Measurements from ENCODE around the gene MBP. TPM values are rescaled to one million over a fixed set of nuclear protein-coding genes. Genes with fewer than 3 reads are reported as not detected.

MBP gene
- total RNA-seq, 1 experiment from 2014 or later = 88.8 TPM

DNA sequence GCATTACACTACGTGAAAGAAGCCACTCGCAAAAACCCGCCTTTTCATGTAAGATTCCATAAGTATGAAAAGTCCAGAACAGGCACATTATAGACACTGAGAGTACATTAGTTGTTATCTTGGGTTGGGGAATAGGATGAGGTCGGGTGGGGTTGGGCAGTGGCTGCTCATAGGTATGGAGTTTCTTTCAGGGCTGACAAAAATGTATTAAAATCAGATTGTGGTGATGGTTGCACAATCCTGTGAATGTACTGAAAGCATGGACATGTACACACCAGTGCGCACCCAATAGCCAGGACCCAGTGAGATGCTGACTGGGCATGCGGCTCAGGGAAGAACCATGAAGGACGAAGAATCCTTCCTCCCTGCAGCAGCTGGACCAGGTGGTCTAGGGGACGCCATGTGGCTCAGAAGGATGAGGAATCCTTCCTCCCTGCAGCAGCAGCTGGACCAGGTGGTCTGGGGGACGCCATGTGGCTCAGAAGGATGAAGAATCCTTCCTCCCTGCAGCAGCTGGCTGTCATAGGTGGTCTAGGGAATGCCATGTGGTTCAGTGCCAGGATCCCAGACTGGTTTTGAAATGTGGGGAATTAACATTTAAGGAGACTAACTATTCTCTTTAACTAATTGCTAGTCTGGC lies 50.1 kb downstream of the MBP start:
- intact Hi-C loops (cut with micrococcal nuclease; ENCODE audit: unreplicated experiment) = no loop called here
- CTCF ChIA-PET = no interaction called here
- no peak overlapping the region for H3K27ac ChIP-seq (ENCODE audit: low read length)
- no peaks in the 10 kb centered on the region for H3K36me3 ChIP-seq (ENCODE audit: control insufficient read depth, insufficient read depth, low read length)
- no TSS peak for BruUV-seq (replicated peaks)
- DNase-seq (ENCODE audit: low read depth, low spot score) (no peak), ATAC-seq (no peak)
- POLR2A ChIA-PET = interaction anchor here (0.8 kb wide), 1 partner anchor 19 kb away, joined by 5 read pairs; no protein-coding TSS in a partner anchor
- H3K4me1 ChIP-seq (ENCODE audit: control insufficient read depth, insufficient read depth, low read length) = peaks cover 32% of the 10 kb centered on the region
- no peaks in the 10 kb centered on the region for H3K27me3 ChIP-seq (ENCODE audit: control insufficient read depth, insufficient read depth, low read length)
- H3K4me3 ChIP-seq (ENCODE audit: low read depth in 2 of 2, low read length in 2 of 2) = no peak overlapping the region
- TF ChIP-seq SIN3A (IDR thresholded peaks at IDR 0.05; ENCODE audit: borderline replicate concordance, insufficient read depth, low read depth, low read length) = no peak
- TF ChIP-seq POLR2AphosphoS5 (IDR thresholded peaks at IDR 0.05; ENCODE audit: low read depth, low read length) = no peak
- TF ChIP-seq, protein P1, sequence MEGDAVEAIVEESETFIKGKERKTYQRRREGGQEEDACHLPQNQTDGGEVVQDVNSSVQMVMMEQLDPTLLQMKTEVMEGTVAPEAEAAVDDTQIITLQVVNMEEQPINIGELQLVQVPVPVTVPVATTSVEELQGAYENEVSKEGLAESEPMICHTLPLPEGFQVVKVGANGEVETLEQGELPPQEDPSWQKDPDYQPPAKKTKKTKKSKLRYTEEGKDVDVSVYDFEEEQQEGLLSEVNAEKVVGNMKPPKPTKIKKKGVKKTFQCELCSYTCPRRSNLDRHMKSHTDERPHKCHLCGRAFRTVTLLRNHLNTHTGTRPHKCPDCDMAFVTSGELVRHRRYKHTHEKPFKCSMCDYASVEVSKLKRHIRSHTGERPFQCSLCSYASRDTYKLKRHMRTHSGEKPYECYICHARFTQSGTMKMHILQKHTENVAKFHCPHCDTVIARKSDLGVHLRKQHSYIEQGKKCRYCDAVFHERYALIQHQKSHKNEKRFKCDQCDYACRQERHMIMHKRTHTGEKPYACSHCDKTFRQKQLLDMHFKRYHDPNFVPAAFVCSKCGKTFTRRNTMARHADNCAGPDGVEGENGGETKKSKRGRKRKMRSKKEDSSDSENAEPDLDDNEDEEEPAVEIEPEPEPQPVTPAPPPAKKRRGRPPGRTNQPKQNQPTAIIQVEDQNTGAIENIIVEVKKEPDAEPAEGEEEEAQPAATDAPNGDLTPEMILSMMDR (IDR thresholded peaks at IDR 0.05) = no peak
- no peak for TF ChIP-seq TCF7L2 (IDR thresholded peaks at IDR 0.05; ENCODE audit: low read depth, low read length)
- TF ChIP-seq, protein P2, sequence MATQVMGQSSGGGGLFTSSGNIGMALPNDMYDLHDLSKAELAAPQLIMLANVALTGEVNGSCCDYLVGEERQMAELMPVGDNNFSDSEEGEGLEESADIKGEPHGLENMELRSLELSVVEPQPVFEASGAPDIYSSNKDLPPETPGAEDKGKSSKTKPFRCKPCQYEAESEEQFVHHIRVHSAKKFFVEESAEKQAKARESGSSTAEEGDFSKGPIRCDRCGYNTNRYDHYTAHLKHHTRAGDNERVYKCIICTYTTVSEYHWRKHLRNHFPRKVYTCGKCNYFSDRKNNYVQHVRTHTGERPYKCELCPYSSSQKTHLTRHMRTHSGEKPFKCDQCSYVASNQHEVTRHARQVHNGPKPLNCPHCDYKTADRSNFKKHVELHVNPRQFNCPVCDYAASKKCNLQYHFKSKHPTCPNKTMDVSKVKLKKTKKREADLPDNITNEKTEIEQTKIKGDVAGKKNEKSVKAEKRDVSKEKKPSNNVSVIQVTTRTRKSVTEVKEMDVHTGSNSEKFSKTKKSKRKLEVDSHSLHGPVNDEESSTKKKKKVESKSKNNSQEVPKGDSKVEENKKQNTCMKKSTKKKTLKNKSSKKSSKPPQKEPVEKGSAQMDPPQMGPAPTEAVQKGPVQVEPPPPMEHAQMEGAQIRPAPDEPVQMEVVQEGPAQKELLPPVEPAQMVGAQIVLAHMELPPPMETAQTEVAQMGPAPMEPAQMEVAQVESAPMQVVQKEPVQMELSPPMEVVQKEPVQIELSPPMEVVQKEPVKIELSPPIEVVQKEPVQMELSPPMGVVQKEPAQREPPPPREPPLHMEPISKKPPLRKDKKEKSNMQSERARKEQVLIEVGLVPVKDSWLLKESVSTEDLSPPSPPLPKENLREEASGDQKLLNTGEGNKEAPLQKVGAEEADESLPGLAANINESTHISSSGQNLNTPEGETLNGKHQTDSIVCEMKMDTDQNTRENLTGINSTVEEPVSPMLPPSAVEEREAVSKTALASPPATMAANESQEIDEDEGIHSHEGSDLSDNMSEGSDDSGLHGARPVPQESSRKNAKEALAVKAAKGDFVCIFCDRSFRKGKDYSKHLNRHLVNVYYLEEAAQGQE (IDR thresholded peaks at IDR 0.05; ENCODE audit: insufficient read depth in 1 of 2, low read depth in 2 of 2, low read length in 1 of 2) = no peak
- in situ Hi-C loops (cut with HindIII; ENCODE audit: low pct_unique_long_range_greater_than_20kb, low sequenced_read_pairs) = no loop called here
- no peaks in the 10 kb centered on the region for H3K9me3 ChIP-seq (ENCODE audit: control insufficient read depth, insufficient read depth, low read depth, low read length)

DNA sequence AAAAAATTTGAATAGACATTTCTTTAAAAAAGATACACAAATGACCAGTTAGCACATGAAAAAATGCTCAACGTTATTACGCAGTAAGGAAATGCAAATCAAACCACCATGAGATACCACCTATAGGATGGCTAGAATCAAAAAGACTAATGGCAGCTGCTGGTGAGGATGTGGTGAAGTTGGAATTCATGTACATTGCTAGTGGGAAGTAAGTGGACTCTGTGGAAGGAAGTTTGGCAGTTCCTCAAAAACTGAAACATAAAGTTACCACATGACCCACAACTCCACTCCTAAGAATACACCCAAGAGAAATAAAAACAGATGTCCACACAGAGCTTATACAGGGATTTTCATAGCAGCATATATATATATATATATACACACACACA lies 51.2 kb downstream of the MBP start:
- Histone ChIP-seq H3K27me3 (ENCODE audit: control insufficient read depth, insufficient read depth, low read length) (no peaks in the 10 kb centered on the region), H3K36me3 (ENCODE audit: control insufficient read depth, insufficient read depth, low read length) (no peaks in the 10 kb centered on the region), H3K4me3 (ENCODE audit: low read depth in 2 of 2, low read length in 2 of 2) (no peak overlapping the region), H3K9me3 (ENCODE audit: control insufficient read depth, insufficient read depth, low read depth, low read length) (no peaks in the 10 kb centered on the region), H3K27ac (ENCODE audit: low read length) (no peak overlapping the region), H3K4me1 (ENCODE audit: control insufficient read depth, insufficient read depth, low read length) (peaks cover 27% of the 10 kb centered on the region)
- in situ Hi-C loops (cut with HindIII; ENCODE audit: low pct_unique_long_range_greater_than_20kb, low sequenced_read_pairs) (no loop called here), intact Hi-C loops (cut with micrococcal nuclease; ENCODE audit: unreplicated experiment) (no loop called here)
- ChIA-PET POLR2A (no interaction called here), CTCF (no interaction called here)
- ATAC-seq = no peak
- DNase-seq (ENCODE audit: low read depth, low spot score) = no peak
- TF ChIP-seq, protein P2 (IDR thresholded peaks at IDR 0.05; ENCODE audit: insufficient read depth in 1 of 2, low read depth in 2 of 2, low read length in 1 of 2) = no peak
- TF ChIP-seq POLR2AphosphoS5 (IDR thresholded peaks at IDR 0.05; ENCODE audit: low read depth, low read length) (no peak), TCF7L2 (IDR thresholded peaks at IDR 0.05; ENCODE audit: low read depth, low read length) (no peak), SIN3A (IDR thresholded peaks at IDR 0.05; ENCODE audit: borderline replicate concordance, insufficient read depth, low read depth, low read length) (no peak)
- TF ChIP-seq, protein P1 (IDR thresholded peaks at IDR 0.05) = no peak
- no TSS peak for BruUV-seq (replicated peaks)
